HG02970 (cell line): Measurements from ENCODE around the gene WHRN.

Experiments
- ATAC-seq: cut with Tn5 transposase; IDR thresholded peaks from one replicate; pipeline ENCODE4 v1.9.1; 2021; ENCODE audit warnings: mild to moderate bottlenecking, moderate library complexity, moderate number of reproducible peaks; ENCODE audit not compliant: unreplicated experiment, low FRiP score

WHRN gene

DNA sequence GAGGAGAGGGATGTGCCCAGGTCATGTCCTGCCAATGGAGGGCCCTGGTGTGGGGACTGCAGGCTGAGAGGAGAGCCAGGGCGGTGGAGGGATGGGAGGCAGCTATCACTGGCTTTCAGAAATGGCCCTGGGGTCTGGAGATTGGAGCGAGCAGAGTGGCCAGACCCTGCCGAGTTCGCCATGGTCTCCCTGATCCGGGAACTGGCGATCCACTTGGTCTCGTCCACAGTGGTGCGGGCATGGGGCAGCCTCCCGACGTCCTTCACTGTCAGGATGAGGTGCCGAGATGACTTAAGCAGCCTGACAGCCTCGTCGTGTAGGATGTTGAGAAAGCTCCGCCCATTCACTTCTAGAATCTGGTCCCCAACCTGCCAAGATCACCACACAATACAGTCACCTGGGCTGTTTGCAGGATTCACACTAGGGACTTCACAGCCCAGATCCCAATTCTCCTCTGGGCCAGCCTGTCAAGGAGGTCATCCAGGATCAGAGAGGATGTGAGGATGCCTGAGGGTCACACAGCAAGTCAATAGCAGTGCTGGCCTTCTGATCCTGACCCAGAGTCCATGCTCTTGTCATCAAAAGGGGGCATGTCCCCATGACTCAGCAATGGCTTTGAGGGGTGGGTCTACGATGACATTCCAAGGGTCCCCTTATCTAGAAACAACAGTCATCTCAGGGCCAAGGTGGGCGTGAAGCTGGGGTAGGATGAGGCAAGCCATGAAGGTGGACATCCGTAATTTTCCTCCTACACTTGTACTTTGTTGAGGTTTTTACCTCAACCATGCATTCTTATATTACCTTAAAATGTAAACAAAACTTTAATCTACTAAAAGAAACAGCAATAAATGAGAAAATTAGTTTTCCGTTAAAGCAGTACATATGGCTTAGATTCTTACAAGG is 79.0 kb downstream of the WHRN start:
- no peak for ATAC-seq

DNA sequence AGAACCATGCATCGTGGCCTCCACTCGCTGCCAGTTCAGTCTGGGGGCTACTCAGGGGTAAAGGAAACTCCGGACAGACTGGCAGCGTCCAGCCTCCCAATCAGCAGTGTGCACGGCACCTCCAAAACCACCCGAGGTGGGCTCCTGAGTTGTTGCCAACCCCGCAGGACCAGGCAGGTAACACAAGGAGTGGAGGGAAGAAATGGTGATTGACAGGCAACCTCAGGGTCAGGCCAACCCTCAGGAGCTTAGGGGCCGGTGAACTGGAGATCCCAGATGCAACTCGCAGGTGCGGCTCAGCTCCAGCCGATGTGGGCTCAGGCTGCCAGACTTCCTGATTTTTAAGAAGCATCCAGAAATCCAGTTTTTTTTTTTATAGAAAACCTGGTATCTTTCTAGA is 80.1 kb downstream of the WHRN start:
- no peak for ATAC-seq

DNA sequence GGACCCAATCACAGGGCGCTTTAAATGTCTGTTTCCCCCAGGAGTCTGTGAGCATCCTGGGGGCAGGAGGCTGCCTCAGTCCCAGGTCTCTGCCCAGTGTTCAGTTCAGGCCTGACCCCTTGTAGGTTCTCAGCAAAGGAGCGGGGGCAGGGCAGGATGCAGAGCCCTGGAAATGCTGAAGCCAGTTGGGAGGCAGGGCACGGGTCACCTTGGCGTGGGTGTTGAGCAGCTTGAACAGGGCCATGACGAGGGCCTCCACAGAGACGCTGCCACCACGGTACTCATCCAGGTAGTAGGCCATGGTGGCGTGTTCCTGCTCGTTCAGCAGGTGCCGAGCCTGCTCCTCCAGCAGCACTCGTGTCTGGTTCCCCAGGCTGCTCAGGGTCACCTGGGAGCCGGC is 81.1 kb downstream of the WHRN start:
- ATAC-seq, result no peak

DNA sequence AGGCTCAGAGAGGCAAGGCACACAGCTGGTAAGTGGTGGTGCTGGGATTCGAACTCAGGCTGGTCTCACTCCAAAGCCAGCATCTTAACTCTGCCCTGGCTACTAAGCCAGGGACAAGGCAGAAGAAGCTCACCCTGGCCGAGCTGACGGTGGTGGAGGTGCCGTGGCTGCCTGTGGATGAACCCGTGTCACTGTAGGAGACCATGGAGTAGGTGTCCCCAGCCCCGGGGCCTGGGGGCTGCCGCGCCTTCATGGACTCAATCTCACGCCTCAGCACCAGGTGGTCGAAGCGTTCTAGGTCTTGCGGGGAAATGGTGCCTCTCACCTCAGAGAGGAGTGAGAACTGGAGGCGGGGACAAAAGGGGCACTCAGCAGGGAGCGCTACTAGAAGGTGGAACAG is 82.1 kb downstream of the WHRN start:
- ATAC-seq, result no peak

DNA sequence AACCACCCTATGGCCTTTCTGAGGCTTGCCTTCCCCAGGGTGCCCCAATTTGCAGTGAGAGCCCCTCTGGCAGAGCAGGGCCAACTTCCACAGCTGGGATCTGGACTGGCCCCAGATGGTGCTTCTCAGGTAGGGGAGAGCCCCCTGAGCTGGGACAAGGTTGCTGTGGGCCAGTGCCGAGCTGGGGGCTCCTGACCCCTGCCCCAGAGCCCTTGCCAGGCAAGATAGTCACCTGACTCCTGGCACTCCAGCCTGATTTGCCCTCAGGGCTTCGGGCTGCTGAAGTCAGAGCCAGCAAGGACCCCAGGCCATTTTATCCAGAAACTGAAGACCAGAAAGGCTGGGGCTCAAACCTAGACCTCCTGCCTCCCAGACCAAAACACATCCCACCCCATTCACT is 84.1 kb downstream of the WHRN start:
- ATAC-seq, result no peak

DNA sequence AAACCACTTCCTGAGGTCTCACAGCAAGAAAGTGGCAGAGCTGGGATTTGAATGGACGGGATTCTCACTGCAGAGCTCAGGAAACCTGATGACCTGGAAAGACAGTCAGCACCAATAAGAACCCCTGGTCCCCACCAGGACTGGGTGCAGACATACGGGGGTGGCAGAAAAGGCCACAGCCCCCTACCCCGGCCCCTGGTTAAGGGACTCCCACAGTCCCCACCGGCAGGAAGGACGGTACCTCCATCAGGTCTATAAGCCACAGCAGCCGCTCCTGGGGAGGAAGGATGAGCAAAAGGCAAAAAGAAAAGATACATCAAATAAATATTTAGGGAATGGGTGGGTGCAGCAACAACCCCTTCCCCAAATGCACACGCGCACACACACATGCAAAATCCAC is 85.5 kb downstream of the WHRN start:
- no peak for ATAC-seq

DNA sequence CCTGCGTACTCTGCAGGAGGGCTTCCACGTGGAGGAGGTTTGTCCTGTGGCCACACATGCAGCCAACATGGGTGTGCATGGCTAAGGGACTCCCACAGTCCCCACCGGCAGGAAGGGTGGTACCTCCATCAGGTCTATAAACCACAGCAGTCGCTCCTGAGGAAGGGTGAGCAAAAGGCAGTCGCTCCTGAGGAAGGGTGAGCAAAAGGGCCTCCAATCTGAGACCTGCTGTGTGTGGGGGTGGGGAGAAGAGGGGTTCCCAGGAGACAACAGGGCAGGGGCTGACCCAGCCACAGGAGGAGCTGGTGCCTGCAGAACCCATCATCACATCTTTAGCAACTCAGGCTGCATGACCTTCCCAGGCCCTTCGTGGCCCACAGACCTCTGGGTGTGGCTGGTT is 87.2 kb downstream of the WHRN start:
- no peak for ATAC-seq

DNA sequence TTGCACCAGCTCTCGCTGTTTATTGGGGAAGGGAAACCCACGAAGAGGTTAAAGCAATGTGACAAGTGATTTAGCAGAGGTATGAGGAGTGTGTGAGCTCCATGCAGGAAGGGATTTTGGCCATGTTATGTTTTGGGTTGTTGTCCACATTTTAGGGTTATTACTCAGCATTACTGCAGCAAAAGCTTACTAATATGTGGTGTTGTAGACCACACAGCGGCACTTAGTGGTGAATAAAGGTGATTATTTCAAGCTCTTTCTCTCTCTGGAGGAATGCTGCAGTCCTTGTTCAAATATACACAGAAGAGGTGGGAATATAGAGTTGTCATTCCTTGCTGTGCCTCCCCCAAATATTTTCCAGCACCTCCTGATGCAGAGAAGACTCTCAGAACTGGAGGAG is 87.8 kb downstream of the WHRN start:
- no peak for ATAC-seq

DNA sequence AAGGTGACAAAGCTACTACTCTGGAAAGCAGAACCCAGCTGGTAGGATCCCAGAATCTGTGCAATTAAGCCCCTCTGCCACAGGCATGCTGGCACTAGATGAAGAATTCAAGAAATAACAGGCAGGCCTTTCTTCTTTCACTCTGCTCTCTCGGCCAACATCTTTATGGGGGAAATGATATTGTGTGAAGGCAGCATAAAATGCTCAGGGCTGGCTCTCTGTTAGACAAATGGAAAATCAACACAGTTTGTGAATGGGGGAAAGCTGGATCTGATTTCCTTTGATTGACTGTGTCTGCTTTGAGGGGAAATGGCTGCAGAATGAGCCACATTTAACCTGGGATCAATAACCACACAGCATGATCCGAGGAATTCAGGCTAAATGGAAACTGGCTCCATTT is 88.4 kb downstream of the WHRN start:
- ATAC-seq, result no peak

DNA sequence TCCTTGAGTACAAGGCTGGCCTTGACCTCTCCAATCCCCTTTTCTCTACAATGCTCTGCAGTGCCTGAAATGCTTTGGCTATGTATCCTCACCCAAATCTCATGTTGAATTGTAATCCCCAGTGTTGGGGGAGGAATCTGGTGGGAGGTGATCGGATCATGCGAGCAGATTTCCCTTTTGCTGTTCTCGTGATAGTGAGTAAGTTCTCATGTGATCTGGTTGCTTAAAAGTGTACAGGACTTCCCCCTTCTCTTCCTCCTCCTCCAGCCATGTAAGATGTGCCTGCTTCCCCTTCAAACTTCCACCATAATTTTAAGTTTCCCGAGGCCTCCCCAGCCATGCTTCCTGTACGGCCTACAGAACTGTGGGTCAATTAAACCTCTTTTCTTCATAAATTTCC is 89.0 kb downstream of the WHRN start:
- ATAC-seq, result no peak

DNA sequence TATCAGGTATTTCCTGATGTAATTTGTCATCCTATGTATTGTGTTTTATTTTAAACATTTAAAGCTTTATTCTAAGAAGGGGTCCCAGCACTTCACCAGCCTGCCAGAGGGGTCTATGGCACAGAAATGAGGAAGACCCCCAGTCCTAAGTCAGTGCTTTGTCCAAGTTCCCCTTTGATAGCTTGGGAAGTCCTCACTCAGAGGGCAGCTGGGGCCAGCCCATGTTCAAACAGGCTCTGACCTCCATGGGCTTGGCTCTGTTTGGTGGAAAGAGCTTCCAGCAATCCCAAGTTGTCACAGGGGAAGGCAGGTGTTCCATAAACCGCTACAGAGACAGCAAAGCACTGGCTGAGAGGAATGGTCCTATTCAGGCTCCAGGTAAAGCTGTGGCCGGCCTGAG is 90.9 kb downstream of the WHRN start:
- ATAC-seq, result no peak

DNA sequence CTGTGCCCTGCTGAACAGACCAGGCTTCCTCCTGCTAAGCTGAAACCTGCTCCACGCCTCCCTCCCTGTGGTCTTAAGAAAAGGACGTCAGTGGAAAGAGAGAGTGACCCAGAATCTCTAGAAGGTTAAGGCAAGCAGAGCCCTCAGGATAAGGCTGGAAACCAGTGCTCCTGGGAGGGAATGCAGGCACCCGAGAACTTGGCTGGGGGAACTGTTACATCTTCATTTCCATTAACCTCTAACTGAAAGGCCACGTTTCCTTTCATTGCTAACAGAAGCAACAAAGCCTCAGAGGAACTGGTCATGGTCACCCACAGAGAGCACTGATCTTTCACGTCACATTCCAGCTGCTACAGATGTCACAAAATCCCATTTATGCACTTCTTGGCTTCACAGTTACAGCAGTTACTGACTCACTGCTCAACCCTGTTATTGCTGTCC is 91.4 kb downstream of the WHRN start:
- ATAC-seq, result no peak

DNA sequence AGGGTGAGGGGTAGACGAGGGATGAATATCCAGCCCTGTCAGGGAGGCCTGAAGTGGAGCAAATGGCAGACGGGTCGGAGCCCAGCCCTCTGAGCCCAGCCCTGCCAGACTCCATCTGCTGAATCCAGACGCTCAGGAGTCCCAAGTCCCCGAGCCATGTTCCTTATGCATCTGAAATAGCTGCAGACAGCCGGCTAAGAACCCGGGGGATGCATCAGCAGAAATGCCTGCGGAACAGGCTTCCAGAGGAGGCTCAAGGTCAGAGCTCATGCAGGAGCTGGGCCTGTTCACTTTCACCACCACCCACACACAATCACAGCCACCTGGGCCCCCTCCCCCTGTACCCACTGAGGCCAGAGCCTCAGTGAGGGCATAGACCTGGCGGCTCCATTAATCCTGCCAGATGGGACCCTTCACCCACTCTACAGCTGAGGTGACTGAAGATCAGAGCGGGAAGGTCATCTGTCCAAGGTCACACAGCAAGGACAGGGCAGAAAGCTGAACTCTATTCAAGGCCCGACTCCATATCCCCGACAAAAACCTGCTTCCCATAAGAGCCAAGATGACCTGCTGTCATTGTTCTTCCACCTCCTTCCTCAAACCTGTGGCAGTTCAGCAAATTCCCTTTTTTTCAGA is 93.1 kb downstream of the WHRN start:
- ATAC-seq, result no peak

DNA sequence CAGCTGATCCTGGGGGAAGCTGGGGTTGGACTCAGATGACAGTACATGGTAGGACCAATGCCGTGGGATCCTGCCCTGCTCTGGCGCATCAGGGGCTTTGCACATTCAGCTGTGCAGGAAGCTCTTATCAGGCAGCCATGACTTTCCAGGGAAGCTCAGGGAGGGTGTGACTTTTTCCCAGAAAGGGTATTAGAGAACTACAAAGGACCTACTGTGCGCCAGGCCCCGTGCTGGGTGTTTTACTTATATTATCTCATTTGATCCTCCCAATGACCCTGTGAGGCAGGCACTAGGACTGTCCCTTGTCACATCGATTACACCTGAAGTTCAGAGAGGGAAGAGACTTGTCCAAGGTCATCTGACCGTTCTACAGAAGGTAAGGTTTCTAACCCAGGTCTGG is 93.8 kb downstream of the WHRN start:
- no peak for ATAC-seq

DNA sequence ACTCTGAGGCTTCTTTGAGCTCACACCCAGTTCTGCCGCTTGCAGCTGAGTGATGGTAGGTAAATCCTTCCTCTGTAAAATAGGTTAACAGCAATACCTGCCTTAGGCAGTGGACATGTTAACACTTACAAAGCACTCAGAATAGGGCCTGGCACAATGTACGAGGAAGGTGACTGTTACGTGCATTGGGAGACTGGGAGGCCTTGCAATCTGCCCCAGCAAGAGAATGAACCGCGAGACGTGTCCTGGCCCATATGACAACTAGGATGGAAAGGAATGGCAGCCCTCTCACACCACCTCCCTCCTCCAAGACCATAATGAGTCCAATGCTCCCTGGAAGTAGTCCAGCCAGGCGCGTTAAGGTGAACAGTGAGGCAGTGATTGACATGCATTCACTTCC is 94.4 kb downstream of the WHRN start:
- no peak for ATAC-seq

DNA sequence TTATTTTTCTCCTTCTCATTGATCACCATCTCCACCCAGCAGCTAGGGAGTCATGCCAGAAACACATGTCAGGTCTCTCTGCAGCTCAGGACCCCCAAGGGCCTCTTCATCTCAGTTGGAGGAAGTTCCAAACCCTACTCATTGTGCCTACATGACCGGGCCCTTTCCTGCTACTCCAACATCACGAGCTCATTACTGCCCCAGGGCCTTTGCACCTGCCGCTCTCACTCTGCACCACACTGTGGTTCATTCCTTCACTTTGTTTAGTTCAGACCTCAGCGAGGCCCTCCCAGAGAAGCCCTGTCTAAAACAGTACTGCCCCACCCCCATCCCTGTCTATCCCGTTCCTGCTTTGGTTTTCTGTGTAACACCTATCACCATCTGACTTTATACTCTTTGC is 95.4 kb downstream of the WHRN start:
- no peak for ATAC-seq

DNA sequence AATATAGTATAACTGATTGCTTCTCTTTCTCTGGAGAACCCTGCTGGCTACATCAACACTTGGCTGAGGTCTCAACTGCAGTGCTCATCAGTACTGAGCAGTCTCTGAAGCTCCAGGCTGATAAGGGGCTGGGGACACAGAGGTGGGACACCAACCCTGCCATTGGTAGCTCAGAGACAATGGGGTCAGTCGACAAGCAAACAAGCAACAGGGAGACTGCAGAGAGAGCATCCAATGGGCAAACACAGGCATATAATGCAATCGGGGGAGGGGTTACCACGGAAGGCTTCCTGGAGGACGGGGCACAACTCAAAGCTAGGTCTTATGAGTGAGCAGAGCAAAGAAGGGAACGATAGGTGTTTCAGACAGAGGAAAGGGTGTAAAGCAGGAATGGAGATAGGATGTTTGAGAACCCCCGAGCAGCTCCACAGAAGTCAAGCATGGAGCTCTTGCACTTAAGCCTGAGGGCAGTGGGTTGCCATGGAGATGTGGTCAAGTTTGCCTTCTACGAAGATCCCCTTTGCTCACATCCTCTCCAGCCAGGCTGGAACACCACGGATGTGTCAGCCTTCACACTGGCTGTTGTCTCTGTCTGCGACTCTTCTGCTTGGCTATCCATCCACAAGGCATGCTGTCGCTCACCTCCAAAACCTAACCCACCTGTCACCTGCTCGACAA is 96.0 kb downstream of the WHRN start:
- ATAC-seq, result no peak

DNA sequence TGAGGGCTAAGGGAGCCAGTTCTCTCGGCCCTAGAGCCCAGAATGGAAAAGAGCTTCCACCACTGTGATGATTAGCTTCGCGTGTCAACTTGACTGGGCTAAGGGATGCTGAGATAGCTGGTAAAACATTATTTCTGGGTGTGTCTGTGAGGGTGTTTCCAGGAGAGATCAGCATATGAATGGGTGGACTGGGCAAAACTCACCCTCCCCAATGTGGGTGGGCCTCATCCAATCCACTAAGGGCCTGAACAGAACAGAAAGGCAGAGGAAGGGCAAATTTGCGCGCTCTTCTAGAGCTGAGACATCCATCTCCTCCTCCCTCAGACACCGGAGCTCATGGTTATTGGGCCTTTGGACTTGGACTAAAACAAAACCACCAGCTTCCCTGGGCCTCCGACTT is 96.6 kb downstream of the WHRN start:
- no peak for ATAC-seq

DNA sequence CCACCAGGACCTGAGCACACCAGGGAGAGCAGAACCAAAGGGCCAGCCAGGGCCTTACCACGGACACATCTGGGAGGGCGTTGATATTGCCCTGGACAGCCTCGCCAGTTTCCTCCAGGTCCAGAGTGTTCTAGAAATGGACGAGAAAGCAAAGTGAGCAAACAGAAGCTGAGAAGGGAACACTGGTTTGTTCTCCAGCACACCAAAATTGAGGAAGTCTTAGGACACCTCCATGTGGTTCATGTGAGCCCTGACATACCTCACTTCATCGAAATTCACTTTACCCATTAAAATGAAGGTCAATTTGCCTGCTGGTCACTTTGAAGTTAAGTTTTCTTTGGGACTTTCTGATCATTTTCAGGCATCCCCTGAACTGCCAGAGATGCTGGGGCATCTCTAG is 97.4 kb downstream of the WHRN start:
- ATAC-seq, result no peak

DNA sequence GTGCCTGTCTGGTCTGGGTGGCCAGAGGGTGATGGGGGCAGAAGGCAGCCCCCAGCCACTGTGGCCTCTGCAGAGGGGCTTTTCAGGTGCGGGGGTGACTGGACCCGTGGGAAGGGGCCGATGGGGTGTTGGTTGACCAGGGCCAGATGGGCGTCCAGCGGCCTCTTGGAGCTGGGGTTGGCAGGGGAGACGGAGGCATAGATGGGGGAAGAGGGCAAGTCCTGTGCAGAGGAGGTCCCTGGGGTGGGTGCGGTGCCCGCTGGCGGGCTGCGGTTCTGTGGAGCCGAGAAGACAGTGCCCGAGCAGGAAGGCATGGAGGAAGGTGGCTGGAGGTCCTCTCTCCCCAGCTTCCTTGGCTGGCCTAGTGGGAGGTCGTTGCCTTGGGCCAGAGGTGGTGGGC is 98.8 kb downstream of the WHRN start:
- no peak for ATAC-seq

DNA sequence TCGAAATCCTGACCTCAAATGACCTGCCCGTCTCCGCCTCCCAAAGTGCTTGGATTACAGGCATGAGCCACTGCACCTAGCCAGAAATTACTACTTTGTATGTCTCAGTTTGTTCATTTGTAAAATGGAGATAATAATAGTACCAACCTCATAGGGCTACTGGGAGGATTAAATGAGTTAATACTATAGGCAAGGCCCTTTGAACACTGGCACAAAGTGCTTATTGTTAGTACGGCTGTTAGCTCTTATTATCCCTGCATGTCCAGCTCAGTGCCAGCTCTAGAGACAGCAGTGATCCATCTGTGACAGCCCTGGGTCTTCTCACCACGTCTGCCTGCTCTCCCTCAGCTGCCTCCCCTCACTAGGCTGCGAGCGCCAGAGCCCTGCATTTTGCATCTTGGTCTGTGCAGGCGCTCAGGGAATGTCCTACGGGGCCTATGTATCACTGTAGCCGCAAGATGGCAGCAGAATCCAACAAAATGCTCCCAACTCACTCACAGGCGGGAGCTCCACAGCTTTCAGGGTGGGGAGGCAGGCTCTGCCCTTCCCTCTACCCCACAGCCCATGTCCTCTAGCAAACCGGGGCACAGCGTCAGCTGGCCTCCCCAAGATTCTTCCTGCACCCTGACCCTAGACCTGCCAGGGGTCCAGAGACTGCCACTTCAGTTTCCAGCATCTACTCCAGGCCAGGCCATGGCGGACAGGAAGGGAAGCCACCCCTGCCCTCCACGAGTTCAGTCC is 99.8 kb downstream of the WHRN start:
- ATAC-seq, result no peak
